ENCODE measurements around the gene SH2D6. TPM values are rescaled to one million over a fixed set of nuclear protein-coding genes. Genes with fewer than 3 reads are reported as not detected.

Gene SH2D6
- total and polyA plus RNA-seq, 2 of the 8 experiments (the other 6 are each of a cell fraction or from before 2014, with no cell fraction given): 0.42 TPM; not detected in 1

- 40% methylated on average over 1 of the region's 1 CpG; no CpG with 5 or more reads in 1 of the 2 experiments for WGBS, 2 experiments (ENCODE audit: extremely low coverage in 1 of 2, insufficient coverage in 1 of 2, insufficient read length in 1 of 2, insufficient replicate concordance in 2 of 2, low coverage in 1 of 2, low lambda C conversion rate in 2 of 2, missing lambda C conversion rate in 1 of 2)
- Histone ChIP-seq H3K56ac (replicated peaks; ENCODE audit: insufficient read length, low read depth, low read length) (no peak overlapping the region), H3K4me2 (ENCODE audit: insufficient read depth in 1 of 2, low read depth in 2 of 2, low read length in 2 of 2) (no peak overlapping the region), H3K9me3 (ENCODE audit: insufficient read depth in 2 of 2, low read depth in 1 of 2, low read length in 1 of 2) (no peaks in the 10 kb centered on the region), H3K36me3 (ENCODE audit: control insufficient read depth in 2 of 4, insufficient read depth in 4 of 4, low read length in 3 of 4) (no peaks in the 10 kb centered on the region), H3K23ac (ENCODE audit: insufficient read length) (no peak overlapping the region), H2BK20ac (ENCODE audit: low read length) (no peak overlapping the region), H3K4me1 (replicated peaks in 1 of 4; ENCODE audit: control insufficient read depth in 3 of 4, insufficient read depth in 4 of 4, low read length in 3 of 4) (no peaks in the 10 kb centered on the region), H2BK5ac (ENCODE audit: low read depth, low read length) (no peak overlapping the region; the same call in 1 of the 2 replicates), H2BK120ac (replicated peaks; ENCODE audit: low read depth, low read length) (no peak overlapping the region), H2AK5ac (ENCODE audit: low read depth, low read length) (no peak overlapping the region), H3K79me1 (ENCODE audit: low read depth, low read length) (no peaks in the 10 kb centered on the region), H3K18ac (ENCODE audit: extremely low read depth, low read length) (no peak overlapping the region), H4K91ac (replicated peaks; ENCODE audit: insufficient read length, low read length) (peak overlapping the region; percentile 29), H3K27me3 (replicated peaks in 1 of 4; ENCODE audit: control insufficient read depth in 3 of 4, extremely low read depth in 1 of 4, insufficient read depth in 3 of 4, low read length in 3 of 4) (no peaks in the 10 kb centered on the region), H3K4ac (replicated peaks; ENCODE audit: insufficient read length, low read depth, low read length) (no peak overlapping the region), H2BK12ac (ENCODE audit: low read depth, low read length) (no peak overlapping the region), H3K27ac (ENCODE audit: low read depth, low read length) (no peak overlapping the region), H3K23me2 (ENCODE audit: low read depth, low read length) (no peaks in the 10 kb centered on the region), H3K9ac (replicated peaks in 1 of 4; ENCODE audit: extremely low read depth in 1 of 4, low read depth in 3 of 4, low read length in 3 of 4) (no peak overlapping the region), H3K4me3 (ENCODE audit: extremely low read depth in 1 of 4, insufficient read depth in 2 of 4, low read depth in 3 of 4, low read length in 4 of 4) (no peak overlapping the region), H2AFZ (ENCODE audit: low read length) (0 out of 2 replicates have a peak overlapping the region, but pooled peaks have one; percentile 22), H2BK15ac (ENCODE audit: low read length) (no peak overlapping the region), H4K20me1 (replicated peaks in 1 of 2; ENCODE audit: control insufficient read depth in 1 of 2, insufficient read depth in 2 of 2, low read length in 2 of 2) (no peaks in the 10 kb centered on the region), H3K14ac (ENCODE audit: insufficient read length) (no peak overlapping the region), H3K79me2 (ENCODE audit: control insufficient read depth in 1 of 2, insufficient read depth in 2 of 2, low read length in 2 of 2) (no peaks in the 10 kb centered on the region), H4K8ac (ENCODE audit: extremely low read depth, insufficient read depth, low read length) (0 out of 2 replicates have a peak overlapping the region, but pooled peaks have one; percentile 35), H4K5ac (ENCODE audit: insufficient read length, low read depth, low read length) (no peak overlapping the region)
- FAIRE-seq (no peak), DNase-seq (ENCODE audit: low read depth in 1 of 2, low spot score in 2 of 2) (no peak)
- TF ChIP-seq RFX5 (IDR thresholded peaks at IDR 0.05; ENCODE audit: borderline replicate concordance, low read depth, low read length) (no peak), FOSL1 (IDR thresholded peaks at IDR 0.05; ENCODE audit: insufficient read depth, low read depth, low read length) (no peak)
- ChIA-PET CTCF (ENCODE audit: partially characterized antibody) (interaction anchor here (1.4 to 1.8 kb wide), 2 partner anchors 56 to 86 kb away, joined by 4 to 6 read pairs; no protein-coding TSS in a partner anchor), POLR2A (ENCODE audit: partially characterized antibody) (interaction anchor here (1.1 to 3.4 kb wide), 3 partner anchors 62 to 69 kb away, joined by 3 to 10 read pairs (median 5); partner anchors contain the start of gene MAT2A)
Measured at GRCh38 chr2:85476624-85477023, 58.1 kb downstream of the SH2D6 start.

Measured in H1 (cell line).